OCI-LY1 (cell line): ENCODE data around the gene TRAPPC14.

Source experiments
- EZH2 ChIP-seq: fragments of 200-600 bp; sonication (generic), shearing (Covaris generic); IDR thresholded peaks from 2 replicates; pipeline ENCODE4 v1.8.0; 2017; ENCODE audit warnings: borderline replicate concordance, mixed run types, mild to moderate bottlenecking, antibody characterized with exemption, low read length, moderate library complexity, mixed read lengths
- TF ChIP-seq, protein P1 (sequence below): fragments of 200-600 bp; sonication (generic), shearing (Covaris generic); IDR thresholded peaks from 2 replicates; pipeline ENCODE4 v1.5.1; 2017; ENCODE audit warnings: mild to moderate bottlenecking, antibody characterized with exemption, low read length, moderate library complexity, mixed read lengths

DNA sequence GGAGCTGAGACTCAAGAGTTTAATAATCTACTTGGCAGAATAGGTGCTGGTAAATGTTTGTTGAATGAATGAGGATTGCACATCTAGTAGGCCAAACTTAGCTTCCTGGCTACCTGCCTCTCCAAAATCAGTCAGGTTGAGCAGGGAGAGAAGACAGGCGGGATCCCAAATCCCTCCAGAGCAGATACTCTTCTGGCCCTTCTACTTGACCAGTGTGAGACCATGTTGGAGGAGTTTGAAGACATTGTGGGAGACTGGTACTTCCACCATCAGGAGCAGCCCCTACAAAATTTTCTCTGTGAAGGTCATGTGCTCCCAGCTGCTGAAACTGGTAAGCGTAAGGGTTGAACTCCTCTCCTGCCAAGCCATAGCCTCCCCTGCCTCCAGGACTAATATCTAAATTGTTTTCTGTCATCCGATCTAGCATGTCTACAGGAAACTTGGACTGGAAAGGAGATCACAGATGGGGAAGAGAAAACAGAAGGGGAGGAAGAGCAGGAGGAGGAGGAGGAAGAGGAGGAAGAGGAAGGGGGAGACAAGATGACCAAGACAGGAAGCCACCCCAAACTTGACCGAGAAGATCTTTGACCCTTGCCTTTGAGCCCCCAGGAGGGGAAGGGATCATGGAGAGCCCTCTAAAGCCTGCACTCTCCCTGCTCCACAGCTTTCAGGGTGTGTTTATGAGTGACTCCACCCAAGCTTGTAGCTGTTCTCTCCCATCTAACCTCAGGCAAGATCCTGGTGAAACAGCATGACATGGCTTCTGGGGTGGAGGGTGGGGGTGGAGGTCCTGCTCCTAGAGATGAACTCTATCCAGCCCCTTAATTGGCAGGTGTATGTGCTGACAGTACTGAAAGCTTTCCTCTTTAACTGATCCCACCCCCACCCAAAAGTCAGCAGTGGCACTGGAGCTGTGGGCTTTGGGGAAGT is 34.0 kb downstream of the TRAPPC14 start:
- TF ChIP-seq EZH2 = no peak
- TF ChIP-seq, protein P1, sequence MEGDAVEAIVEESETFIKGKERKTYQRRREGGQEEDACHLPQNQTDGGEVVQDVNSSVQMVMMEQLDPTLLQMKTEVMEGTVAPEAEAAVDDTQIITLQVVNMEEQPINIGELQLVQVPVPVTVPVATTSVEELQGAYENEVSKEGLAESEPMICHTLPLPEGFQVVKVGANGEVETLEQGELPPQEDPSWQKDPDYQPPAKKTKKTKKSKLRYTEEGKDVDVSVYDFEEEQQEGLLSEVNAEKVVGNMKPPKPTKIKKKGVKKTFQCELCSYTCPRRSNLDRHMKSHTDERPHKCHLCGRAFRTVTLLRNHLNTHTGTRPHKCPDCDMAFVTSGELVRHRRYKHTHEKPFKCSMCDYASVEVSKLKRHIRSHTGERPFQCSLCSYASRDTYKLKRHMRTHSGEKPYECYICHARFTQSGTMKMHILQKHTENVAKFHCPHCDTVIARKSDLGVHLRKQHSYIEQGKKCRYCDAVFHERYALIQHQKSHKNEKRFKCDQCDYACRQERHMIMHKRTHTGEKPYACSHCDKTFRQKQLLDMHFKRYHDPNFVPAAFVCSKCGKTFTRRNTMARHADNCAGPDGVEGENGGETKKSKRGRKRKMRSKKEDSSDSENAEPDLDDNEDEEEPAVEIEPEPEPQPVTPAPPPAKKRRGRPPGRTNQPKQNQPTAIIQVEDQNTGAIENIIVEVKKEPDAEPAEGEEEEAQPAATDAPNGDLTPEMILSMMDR = no peak
